Measurements from ENCODE around the gene SIK3.

Gene SIK3

DNA sequence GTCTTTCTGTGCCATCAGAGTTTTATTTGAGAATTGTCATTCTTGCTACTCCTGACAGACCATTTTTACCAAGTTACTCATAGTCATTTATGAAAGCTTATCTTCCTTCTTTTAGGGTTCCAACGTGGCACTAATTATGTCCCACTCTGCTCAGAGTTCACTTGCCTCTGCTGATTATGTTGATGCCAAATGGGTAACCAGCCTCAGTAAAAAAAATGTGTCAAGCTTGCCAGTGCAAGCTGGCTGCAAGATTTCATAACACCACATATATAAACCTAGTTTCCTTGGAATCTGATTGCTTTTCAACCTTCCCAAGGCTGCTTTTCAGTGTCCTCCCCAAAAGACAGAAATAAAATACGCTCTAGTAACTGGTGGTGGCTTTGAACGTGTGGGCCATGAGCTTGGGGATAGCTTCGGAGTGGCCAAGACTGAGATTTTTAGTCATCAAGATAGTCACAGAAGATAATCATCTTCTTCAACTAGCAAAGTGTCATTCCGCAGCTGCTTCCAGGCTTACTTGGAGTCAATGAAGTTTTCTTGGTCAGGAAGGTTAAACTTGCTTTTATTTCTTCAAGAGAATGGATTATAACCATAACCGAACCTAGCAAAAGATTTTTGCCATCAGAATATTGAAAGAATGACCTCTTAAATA, 231.3 kb downstream of the SIK3 start:
- no peak for DNase-seq (ENCODE audit: low spot score)

DNA sequence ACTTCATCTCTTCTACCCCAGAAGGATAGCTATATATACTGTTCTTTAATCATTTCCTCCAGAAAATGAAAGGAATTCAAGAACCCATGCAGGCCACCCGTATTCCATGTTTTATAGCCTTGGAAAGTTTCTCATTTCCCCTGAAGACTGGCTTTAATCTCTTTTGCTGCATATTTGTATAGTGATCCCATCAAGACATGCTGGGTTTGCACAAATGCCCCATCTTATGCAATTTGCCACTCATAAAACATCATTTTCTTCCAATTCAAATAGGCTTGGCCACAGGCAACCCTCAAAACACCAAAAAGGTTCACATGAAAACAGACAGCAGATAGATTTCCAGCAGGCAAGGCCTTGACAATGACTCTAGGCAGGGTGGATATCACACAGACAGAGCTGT, 232.5 kb downstream of the SIK3 start:
- DNase-seq (ENCODE audit: low spot score) = no peak

DNA sequence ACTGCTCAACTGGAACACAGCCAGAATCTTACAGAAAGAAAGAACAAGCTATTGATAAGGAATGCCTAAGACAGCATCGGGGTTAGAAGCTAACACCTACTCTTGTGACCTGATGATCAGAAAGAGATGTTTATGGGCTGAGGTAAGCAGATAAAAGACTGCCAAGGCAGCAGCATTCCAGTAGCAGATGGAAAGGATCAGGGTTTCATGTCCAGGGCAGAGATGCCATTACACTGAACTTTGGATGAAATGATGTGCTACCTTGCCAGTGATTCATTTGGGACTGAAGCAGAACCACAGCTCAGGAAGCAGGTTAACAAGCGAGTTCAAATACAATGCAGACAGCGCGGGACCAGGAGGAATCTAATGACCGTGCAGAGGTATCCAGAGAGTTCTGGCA, 233.7 kb downstream of the SIK3 start:
- no peak for DNase-seq (ENCODE audit: low spot score)

DNA sequence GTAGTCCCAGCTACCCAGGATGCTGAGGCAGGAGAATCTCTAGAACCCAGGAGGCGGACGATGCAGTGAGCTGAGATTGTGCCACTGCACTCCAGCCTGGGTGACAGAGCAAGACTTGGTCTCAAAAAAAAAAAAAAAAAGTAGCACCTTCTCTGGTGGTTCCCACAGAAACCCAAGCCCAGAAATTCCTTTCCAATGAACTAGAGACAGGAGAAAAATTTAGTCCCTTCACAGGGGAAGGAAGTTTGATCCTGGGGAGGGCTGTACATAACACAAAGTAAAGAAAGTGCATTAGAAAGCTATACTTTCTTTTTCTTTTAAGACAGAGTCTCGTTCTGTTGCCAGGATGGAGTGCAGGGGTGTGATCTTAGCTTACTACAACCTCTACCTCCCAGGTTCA, 235.3 kb downstream of the SIK3 start:
- DNase-seq (ENCODE audit: low spot score) = no peak

DNA sequence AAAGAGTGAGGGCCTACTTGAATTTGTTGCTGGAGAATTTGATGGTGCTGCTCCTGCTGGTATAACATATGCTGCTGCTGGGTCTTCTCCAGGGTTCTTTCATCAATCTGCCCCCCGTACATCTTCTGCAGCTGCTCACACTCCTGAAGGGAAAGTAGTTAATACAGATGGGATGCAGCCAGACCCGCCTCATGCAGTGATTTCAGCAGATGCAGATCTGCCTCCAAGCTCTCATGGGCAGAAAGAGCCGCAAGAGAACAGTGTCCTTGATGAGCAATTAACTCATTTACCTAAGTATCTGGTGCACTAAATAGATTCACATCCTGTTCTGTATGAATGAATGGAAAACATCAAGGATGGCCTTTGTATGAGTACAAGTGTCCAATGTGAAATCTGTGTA, 236.0 kb downstream of the SIK3 start:
- DNase-seq (ENCODE audit: low spot score) = no peak

DNA sequence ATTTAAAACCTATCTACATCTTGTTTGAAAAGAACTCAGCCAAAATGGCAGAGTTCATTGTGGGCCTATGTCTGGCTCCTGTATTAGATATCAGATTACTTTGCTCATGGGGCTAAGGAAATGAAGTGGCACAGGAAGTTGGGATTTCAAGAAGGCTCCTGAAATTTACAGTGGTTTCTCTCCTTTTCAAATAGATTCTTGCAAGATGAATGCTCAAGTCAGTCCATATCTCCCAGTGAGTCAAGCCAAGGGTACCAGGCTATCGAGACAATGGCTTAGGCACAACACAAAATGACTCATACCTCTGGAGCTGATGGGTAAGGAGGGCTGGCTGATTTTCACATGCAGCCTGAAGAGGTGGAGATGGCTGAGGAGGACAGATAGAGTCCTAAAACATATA, 236.7 kb downstream of the SIK3 start:
- DNase-seq (ENCODE audit: low spot score) = no peak

DNA sequence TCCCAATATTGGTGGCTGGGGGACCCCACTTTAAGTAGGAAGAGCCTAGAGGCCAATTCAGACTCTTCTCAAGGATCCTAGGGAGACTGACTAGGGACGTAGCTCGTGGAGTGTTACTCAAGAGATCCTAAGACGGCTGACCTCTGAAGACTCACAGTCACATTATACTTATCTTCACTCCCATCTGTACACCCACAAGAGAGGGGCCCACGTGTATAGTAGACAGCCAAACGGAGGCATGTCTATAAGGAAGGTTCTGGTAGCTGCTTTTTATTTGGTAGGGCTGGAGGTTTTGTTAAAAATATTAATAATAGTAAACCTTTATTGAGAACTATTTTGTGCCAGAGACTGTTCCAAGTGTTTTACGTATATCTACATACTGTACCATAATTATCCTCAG, 237.9 kb downstream of the SIK3 start:
- DNase-seq (ENCODE audit: low spot score) = no peak

DNA sequence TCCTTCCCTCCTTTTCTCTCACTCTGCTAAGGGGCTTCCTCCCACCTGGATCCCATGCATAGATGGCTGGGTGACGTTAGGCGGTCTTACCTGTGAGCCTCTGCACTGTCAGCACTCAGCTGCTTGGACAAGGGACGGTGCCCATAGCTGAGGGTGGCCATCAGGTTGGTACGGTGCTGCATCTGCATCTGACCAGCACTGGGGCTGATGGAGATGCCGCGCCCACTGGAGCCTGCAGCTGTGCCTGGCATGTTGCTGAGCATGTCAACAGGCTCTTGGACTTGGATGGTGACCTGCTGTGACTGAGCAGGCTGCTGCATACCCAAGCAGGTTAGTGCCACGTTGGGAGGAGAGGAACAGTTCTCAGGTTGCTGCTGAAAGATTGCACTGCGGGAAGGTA, 239.1 kb downstream of the SIK3 start:
- no peak for DNase-seq (ENCODE audit: low spot score)

DNA sequence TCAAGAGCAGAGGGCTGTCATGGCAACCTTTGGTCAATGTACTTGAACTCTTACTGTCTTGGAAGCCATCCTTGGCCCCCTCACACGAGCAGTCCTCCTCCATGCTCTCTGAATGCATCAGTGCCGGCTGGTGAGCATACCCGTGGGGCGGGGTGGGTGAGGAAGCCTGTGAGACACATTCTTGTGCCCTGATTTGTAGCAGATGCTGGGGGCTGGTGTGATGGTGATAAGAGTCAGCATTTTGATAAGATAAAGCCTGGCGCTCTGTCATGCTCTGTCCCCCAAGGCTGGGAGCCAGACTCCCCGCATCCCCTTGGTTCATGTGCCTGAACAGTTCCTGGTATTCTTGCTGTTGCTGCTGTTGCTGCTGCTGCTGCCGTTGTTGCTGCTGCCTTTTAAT, 240.3 kb downstream of the SIK3 start:
- DNase-seq (ENCODE audit: low spot score) = no peak

DNA sequence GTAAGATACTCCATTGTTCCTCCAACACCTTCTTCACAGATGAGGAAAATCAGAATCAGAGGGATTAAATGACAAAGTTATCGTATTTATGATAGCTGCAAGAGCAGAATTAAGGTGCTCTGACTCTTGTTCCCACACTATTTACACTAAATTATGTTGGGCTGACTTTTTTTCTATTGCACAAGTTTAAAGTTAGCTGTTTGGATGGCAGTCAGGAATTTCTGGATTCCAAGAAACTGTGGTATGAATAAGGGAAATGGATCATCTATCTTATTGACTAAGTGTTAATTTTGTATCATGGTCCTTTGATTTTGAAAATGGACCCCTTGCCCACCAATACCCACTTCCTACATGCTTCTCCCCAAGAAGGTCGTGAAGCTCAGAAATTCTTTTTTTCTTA, 240.9 kb downstream of the SIK3 start:
- no peak for DNase-seq (ENCODE audit: low spot score)

DNA sequence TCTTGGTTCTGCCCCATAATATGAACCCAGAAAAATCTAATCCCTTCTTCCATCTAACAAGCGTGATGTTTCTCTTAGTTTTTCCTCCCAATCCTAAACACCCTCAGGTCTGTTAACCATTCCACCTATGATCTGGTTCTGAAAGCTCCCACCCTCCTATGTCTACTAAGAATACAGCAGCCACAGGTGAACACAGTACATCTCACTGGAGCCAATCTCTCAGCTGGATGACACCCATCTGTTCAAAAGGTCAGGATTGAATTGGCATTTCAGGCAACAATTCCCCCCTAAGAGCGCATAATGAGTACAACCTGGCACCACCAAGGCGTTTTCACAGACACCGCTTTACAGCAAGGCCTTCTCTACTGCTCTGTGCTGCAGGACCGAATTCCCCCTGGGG, 241.8 kb downstream of the SIK3 start:
- DNase-seq (ENCODE audit: low spot score) = no peak

DNA sequence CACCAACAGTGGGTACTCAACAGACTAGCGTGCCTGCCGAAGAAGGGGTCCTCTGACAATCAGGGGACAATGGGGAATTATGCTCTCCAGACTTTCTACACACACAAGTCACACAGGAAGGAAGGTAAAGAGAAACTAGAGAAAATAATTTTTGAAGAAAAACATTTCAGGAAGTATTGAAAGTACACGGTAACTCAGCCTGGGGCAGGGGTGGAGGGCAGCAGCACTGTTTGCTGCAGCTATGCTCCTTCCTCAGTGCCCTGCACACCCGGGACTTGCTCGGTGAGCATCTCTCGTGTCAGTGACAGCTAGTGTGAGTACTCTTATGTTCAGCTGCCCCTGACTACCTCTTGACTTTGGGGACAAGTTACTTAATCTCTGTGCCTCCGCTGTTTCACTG, 242.8 kb downstream of the SIK3 start:
- DNase-seq (ENCODE audit: low spot score) = no peak

DNA sequence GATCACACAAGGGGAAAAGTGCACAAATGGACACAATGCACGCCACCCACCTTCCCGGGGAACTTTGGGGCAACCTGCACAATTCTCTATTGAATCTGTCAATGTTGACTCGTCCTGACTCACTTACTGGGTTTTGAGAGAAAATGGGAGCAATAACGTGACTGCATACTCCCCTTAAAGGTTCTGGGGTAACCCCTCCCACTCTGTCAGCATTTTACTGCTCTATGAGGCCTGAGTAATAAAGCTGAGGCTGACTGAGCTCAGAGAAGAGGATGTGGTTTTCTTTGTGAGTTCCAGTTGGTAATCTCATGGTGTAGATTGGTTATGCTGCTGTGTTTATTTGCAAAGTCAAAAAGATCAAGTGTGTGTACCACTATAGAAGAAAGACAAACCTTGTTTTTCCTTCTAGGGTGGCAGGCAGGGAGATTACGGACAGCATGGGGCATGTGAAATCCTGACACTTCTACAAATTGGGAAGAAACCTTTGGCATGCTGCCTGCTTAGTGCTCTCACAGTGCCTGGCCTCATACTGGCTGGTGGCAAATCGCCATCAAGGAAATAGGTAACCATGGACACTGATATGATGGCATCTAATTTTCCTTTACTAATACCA, 244.7 kb downstream of the SIK3 start:
- peak; percentile 49 for DNase-seq (ENCODE audit: low spot score)

DNA sequence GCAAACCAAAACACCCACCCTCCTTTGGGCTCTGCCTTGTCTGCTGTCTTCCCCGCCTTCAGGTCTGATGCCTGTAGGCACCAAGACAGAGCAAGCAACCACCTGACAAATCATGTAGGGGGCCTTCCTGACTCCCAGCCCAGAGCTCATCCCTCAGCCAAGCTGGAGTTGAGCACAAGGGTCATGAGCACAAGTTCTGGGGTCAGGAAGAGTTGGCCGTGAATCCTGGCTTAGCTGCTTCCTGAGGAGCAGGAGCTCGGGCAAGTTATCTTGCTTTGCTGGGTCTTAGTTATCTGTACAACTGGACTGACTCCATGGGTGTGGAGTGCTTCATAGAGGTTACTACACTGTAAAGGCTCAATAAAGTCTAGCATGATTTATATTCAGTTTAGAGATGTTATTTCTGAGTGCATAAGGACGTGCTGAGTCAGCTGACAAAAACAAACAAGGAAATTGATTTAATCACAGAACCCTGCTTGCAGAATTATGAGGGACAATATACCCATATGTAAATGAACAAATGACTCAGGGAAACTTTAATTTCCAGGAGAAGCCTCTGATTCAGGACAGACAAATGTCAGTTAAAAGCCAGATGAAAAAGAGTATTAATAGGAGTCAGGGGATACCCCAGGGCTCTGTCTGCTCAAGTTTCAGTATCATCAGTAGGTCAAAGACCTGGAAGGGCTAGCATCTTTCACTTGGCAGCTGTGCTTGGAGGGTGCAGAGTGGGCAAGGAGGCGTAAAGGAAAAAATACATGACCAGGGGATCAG, 245.8 kb downstream of the SIK3 start:
- DNase-seq (ENCODE audit: low spot score) = no peak

DNA sequence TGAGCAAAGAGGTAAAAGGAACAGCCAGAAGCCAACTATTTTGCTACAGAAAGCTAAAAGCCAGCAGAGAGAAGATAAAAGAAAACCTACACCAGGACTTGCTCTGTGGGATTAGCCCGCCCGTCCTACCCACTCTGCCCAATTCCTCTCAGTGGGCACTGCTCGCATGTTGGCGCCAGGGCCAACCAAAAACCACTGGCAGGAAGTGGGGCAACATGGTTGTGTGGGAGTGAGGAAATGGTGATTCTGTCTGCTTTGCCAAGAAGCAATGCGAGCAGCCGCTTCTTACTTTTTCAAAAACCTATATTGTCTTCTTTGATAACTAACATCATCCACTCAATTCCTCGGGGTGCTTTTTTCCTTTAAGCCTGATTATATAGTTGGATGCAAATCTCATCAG, 246.6 kb downstream of the SIK3 start:
- no peak for DNase-seq (ENCODE audit: low spot score)

DNA sequence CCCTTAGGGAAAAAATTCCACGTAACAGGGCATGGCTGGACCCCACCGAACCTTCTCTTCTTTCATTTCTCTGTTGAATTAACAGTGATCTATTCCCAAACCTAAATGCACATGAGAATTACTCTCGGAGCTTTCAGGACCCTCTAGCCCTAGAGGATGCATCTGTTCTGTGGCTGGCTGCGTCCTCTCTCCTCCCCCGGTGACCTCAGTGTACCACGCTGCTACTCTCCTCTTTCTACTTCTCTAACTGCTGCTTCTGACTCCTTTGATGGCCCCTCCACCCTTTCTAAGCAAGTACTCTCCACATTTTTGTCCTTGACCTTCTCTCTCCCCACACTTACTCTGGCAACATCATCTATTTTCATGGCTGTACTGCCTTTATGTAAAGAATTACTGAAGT, 248.7 kb downstream of the SIK3 start:
- no peak for DNase-seq (ENCODE audit: low spot score)

DNA sequence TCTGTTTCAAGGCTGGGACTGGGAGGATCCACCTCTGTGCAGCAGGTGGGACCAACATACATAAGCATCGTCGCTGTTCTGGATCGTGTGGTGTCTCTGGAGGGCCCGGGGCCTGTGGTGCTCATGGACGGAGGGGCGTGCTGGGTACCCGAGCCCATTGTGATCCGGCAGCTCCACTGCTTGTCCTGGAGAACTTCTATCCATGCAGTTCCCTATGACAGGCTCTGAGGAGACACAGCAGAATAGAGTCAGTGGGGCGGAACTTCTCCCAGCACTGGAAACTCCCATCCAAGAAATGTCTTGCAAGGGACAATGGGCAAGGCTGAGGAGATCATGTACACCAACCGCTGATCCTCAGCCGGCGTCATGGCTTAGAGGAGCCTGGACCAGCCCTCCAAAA, 249.2 kb downstream of the SIK3 start:
- DNase-seq (ENCODE audit: low spot score) = no peak

DNA sequence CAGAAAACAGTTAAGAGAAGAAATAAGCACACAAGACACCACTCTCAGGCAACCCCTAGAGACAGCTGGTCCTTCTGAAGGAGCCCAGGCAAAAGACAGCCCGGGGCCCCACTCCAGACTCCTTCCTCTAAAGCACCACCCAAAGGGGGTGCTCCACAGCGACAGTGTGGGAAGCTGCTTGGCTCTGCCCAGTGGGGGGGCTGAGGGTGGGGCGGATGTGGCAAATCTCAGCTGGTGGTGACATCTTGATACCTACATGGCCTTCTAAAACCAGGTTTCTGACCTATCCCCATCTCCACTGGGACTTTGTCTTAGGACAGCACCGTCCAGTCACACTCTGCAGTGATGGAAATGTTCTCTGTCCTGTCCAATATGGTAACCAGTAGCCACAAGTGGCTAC, 250.6 kb downstream of the SIK3 start:
- DNase-seq (ENCODE audit: low spot score) = no peak

DNA sequence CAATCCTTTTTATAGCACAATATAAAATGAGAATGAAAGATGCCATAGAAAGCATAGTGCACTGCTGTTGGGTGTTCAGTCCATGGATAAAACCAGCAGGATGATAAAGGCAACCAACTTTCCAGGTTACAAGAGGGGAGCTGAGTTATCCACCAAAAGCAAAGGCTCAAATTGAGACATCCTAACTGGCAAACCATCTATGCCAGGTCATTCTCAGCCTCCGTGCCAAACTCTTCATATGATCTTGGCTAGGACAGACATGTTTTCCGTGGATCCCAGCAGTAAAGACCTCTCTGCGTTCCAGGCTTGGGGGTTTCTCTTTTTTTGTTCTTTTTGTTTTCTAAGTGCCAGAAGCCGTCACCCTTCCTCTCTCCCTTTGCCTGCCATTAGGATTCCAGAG, 253.5 kb downstream of the SIK3 start:
- no peak for DNase-seq (ENCODE audit: low spot score)

DNA sequence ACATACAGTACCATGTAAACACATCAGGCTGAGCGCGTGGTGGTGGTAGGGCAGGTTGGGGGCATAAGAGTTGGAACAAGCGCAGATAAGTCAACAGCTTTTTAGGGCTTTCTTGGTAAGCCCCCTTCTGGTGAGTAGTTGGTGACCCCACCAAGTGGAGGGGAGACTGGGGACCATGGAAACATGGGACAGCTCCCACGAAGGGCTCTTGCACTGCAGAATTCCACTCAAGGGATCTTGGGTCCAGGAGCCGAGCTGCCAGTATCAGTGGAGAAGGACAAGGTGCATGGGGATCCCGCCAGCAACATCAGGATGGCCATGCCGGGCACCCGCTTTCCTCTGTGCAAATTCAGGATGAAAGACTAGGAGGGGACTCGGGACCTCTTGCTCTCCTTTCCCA, 254.6 kb downstream of the SIK3 start:
- DNase-seq (ENCODE audit: low spot score) = no peak

DNA sequence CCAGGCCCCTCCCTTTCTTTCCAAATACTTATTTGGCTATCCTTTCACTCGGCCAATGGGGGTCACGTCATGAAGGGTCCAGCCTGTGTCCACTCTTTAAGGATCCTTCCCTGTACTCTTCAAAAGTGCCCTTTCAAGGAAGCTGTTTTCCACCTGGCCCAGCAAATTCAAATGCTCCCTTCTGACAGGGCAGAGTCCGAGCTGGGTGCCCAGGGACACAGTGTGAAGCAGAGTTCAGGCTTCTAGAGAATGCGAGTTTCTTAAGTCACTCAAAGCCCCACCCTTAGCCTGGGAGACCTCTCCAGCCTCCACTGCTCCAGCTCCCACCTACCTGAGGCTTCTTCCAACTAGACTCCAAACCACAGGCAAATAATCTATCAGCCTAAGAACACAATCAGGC, 255.3 kb downstream of the SIK3 start:
- DNase-seq (ENCODE audit: low spot score) = no peak

DNA sequence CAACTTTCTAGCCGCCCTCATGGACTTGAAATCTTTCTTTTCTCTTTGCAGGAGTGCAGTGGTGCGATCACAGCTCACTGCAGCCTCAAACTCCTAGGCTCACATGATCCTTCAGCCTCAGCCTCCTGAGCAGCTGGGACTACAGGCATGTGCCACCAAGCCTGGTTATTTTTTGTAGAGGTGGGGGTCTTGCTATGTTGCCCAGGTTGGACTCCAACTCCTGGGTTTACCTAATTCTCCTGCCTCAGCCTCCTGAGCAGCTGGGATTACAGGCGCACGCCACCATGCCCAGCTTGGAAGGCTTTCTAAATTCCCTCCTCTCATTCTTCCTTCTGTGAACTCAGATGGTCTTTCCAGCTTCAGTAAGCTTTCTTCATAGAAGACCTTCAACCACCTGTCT, 256.1 kb downstream of the SIK3 start:
- DNase-seq (ENCODE audit: low spot score) = no peak

DNA sequence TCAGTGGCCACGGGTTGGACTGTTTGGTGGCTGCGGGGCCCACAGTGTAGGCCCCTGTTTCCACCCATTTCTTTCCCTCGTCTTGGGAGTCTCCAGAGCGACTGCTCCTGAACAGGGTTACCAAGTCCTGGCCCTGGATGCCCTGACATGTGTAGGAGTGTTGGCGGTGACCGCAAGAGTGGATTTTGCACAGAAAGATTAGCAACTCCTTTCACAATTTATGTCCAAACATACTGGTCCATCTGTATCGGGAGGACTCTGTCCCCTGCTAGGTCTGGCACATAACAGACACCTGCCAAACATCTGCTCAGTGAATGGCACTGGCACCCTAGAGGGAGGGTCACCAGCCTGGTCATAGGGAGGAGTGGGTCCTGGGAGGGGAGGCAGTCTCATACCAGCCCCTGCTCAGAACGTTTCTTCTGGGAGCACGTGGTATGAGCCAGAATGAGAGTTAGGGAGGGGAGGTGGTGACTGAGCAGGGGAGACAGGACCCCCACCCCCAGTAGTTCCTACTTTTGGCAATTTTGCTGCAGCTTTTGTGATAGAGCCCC, 257.4 kb downstream of the SIK3 start:
- no peak for DNase-seq (ENCODE audit: low spot score)
